ENCODE data around the gene LEKR1. TPM values are rescaled to one million over a fixed set of nuclear protein-coding genes. Genes with fewer than 3 reads are reported as not detected.

LEKR1 gene
- total and polyA plus RNA-seq, 9 of the 15 experiments (the other 6 are each of a cell fraction or from before 2014, with no cell fraction given) = 0.76 to 1.8 (median 1.2) TPM

DNA sequence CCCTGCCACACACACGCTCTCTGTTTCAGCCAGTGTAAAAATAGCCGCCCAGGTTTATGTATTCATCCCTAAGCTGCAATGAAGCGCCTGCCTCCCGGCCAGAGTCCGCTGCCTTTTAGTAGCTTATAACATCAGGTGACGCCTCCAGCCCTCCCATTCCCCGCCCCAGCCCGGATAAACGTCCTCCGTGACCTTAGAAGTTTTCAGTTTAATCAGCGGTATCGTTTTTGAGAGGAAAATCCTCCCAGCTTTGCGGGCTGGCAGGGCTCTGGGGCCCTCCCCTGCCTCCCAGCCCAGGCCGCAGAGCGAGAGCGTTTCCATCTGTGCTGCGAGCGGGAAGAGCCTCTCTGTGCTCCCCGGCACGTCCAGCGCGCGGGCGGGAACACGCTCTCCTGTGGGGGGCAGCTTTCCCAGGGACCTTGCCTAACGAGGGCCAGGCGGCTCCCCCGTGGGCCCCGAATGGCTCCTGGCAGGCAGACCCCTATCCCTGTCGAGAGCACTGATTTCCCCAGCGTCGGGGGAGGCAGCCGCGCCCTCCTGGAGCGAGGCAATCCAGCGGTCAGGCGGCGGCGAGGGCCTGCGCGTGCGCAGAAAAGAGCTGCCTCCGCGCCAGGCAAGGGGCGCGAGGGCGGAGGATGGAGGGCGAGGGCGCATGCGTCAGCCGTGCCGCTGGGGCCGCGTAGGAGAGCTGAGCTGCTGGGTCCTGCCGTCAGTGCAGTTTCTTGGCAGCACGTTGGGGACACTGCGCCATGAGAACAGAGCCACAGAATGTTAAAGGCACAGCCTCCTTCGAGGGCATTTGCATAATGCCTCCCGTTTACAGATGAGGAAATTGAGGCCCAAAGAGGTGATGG, 262.7 kb downstream of the LEKR1 start (continued):
- TF ChIP-seq FOXM1 (IDR thresholded peaks at IDR 0.05; ENCODE audit: low read depth) (no peak), FOXM1 (CRISPR knock-in tag; IDR thresholded peaks at IDR 0.05; ENCODE audit: low read depth) (peak; percentile 82; the same call in 1 of the 2 replicates), YBX1 (IDR thresholded peaks at IDR 0.05) (no peak), HCFC1 (IDR thresholded peaks at IDR 0.05; ENCODE audit: low read depth, low read length) (peak; percentile 7; the same call in 1 of the 2 replicates), ZNF232 (CRISPR knock-in tag; IDR thresholded peaks at IDR 0.05) (0 out of 2 replicates have a peak, but pooled peaks have one; percentile 73), NCOA1 (IDR thresholded peaks at IDR 0.05; ENCODE audit: low read depth) (peak; percentile 46; the same call in 1 of the 2 replicates), ZBTB43 (CRISPR knock-in tag; IDR thresholded peaks at IDR 0.05) (no peak), TAF7 (tag; IDR thresholded peaks at IDR 0.05) (no peak), ZBTB8A (IDR thresholded peaks at IDR 0.05; ENCODE audit: partially characterized antibody) (no peak), ESRRA (IDR thresholded peaks at IDR 0.05; ENCODE audit: borderline replicate concordance, low read depth) (peak; percentile 97), ZKSCAN8 (CRISPR knock-in tag; IDR thresholded peaks at IDR 0.05) (peak; percentile 8; the same call in 1 of the 2 replicates), ZNF707 (CRISPR knock-in tag; conservative IDR thresholded peaks at IDR 0.05) (no peak), YY1 (IDR thresholded peaks at IDR 0.05; ENCODE audit: borderline replicate concordance in 1 of 3, control insufficient read depth in 1 of 3, extremely low read depth in 1 of 3, insufficient read depth in 3 of 3, insufficient read length in 1 of 3, insufficient replicate concordance in 2 of 3, low read depth in 1 of 3, low read length in 2 of 3) (peak in 2 of 3 experiments; percentile 21 to 70), THAP7 (CRISPR knock-in tag; IDR thresholded peaks at IDR 0.05) (peak; percentile 47; the same call in 1 of the 2 replicates), SAFB (IDR thresholded peaks at IDR 0.05; ENCODE audit: borderline replicate concordance, low read depth, low read length) (0 out of 2 replicates have a peak, but pooled peaks have one; percentile 48)
- TF ChIP-seq, protein P1, sequence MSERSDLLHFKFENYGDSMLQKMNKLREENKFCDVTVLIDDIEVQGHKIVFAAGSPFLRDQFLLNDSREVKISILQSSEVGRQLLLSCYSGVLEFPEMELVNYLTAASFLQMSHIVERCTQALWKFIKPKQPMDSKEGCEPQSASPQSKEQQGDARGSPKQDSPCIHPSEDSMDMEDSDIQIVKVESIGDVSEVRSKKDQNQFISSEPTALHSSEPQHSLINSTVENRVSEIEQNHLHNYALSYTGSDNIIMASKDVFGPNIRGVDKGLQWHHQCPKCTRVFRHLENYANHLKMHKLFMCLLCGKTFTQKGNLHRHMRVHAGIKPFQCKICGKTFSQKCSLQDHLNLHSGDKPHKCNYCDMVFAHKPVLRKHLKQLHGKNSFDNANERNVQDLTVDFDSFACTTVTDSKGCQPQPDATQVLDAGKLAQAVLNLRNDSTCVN (CRISPR knock-in tag; IDR thresholded peaks at IDR 0.05) = no peak
- TF ChIP-seq, protein P2, sequence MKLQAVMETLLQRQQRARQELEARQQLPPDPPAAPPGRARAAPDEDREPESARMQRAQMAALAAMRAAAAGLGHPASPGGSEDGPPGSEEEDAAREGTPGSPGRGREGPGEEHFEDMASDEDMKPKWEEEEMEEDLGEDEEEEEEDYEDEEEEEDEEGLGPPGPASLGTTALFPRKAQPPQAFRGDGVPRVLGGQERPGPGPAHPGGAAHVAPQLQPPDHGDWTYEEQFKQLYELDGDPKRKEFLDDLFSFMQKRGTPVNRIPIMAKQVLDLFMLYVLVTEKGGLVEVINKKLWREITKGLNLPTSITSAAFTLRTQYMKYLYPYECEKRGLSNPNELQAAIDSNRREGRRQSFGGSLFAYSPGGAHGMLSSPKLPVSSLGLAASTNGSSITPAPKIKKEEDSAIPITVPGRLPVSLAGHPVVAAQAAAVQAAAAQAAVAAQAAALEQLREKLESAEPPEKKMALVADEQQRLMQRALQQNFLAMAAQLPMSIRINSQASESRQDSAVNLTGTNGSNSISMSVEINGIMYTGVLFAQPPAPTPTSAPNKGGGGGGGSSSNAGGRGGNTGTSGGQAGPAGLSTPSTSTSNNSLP (IDR thresholded peaks at IDR 0.05; ENCODE audit: borderline replicate concordance, low read depth, low read length) = no peak
- TF ChIP-seq, protein P3, sequence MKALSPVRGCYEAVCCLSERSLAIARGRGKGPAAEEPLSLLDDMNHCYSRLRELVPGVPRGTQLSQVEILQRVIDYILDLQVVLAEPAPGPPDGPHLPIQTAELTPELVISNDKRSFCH (CRISPR knock-in tag; IDR thresholded peaks at IDR 0.05) = no peak
- TF ChIP-seq, protein P3 (tag; IDR thresholded peaks at IDR 0.05) = peak; percentile 76

All from K562 (cell line).